Measurements from ENCODE around the gene GRB10. TPM values are rescaled to one million over a fixed set of nuclear protein-coding genes. Genes with fewer than 3 reads are reported as not detected.

GRB10 gene
- total RNA-seq, 2 experiments from 2014 or later, result 6.3 to 6.6 TPM

DNA sequence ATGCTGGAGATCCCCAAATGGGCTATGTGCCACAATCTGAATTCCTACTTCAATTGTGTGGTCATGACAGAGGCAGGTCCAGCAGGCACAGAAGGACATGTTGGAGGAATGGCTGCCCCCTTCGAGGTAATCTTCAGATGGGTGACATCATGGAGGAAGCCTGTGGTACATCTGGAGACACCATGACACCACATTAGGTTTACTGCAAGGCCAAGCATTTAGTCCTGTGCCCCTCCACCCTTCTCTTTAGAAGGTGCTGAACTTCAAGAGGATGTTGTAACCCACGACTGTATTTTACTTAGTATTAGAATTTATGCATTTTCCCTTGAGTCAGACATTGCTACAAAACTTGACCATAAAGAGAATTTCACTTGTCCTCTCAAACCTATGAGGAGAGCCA, 142.4 kb downstream of the GRB10 start:
- Mint-ChIP-seq H3K4me1 (ENCODE audit: low read depth) (peaks cover 19% of the 10 kb centered on the region), H3K36me3 (ENCODE audit: low read depth) (peaks cover 9% of the 10 kb centered on the region), H3K9me3 (ENCODE audit: insufficient read depth) (peaks cover 3% of the 10 kb centered on the region), H3K4me3 (no peak overlapping the region), H3K27ac (peak overlapping the region; percentile 35), H3K27me3 (ENCODE audit: low read depth) (peaks cover 20% of the 10 kb centered on the region)
- POLR2A ChIA-PET, result no interaction called here
- CTCF ChIA-PET, result interaction anchor here (0.9 to 1.9 kb wide), 7 partner anchors 10 to 548 kb away, joined by 3 to 8 read pairs (median 3); partner anchors contain the start of gene ZPBP
- ATAC-seq (peak; percentile 30), DNase-seq (peak; percentile 31)

DNA sequence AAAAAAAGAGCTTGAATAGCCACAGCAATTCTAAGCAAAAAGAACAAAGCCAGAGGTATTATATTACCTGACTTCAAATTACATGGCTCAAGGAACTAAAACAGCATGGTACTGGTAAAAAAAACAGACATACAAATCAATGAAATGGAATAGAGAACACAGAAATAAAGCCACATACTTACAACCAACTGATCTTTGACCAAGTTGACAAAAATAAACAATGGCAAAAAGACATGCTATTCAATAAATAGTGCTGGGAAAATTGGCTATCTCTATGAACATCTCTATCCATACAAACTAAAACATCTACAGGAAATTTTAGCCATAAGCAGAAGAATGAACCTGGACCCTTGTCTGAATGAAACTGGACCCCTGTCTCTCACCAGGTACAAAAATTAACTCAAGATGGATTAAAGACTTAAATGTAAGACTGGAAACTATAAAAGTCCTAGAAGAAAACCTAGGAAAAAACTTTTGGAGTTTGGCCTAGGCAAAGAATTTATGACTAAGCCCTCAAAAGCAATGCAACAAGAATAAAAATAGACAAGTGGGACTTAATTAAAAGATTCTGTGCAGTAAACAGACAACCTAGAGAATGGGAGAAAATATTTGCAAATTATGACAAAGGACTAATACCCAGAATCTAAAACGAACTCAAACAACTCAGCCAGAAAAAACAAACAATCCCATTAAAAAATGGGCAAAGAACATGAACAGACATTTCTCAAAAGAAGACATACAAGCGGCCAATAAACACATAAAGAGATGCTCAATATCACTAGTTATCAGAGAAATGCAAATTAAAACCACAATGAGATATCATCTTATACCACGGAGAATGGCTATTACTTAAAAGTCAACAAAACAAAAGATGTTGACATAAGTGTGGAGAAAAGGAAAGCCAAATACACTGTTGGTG, 144.7 kb downstream of the GRB10 start:
- ChIA-PET CTCF (no interaction called here), POLR2A (no interaction called here)
- Mint-ChIP-seq H3K36me3 (ENCODE audit: low read depth) (peaks cover 9% of the 10 kb centered on the region), H3K27me3 (ENCODE audit: low read depth) (peaks cover 33% of the 10 kb centered on the region), H3K4me3 (no peak overlapping the region), H3K4me1 (ENCODE audit: low read depth) (peaks cover 23% of the 10 kb centered on the region), H3K9me3 (ENCODE audit: insufficient read depth) (peaks cover 5% of the 10 kb centered on the region), H3K27ac (no peak overlapping the region)
- DNase-seq (no peak), ATAC-seq (no peak)

DNA sequence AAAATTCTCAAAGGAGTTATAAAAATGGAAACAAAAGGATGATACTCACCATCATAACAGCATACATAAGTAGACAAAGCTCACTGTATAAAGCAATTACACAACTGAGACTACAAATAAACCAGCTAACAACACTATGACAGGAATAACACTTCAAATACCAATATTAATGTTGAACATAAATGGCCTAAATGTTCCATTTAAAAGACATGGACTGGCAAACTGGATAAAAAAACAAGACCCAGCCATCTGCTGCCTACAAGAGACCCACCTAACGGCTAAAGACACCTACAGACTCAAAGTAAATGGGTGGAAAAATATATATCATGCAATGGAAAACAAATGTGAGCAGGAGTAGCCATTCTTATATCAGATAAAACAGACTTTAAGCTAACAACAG, 148.3 kb downstream of the GRB10 start:
- H3K36me3 Mint-ChIP-seq (ENCODE audit: low read depth), result peaks cover 9% of the 10 kb centered on the region
- POLR2A ChIA-PET, result no interaction called here
- ATAC-seq (no peak), DNase-seq (no peak)
- CTCF ChIA-PET, result interaction anchor here (1.1 to 10.6 kb wide), 15 partner anchors 11 to 542 kb away, joined by 3 to 84 read pairs (median 9); no protein-coding TSS in a partner anchor
- no peak overlapping the region for H3K27ac Mint-ChIP-seq
- no peak overlapping the region for H3K4me3 Mint-ChIP-seq
- peaks cover 33% of the 10 kb centered on the region for H3K27me3 Mint-ChIP-seq (ENCODE audit: low read depth)
- peaks cover 6% of the 10 kb centered on the region for H3K4me1 Mint-ChIP-seq (ENCODE audit: low read depth)
- H3K9me3 Mint-ChIP-seq (ENCODE audit: insufficient read depth), result peaks cover 5% of the 10 kb centered on the region

DNA sequence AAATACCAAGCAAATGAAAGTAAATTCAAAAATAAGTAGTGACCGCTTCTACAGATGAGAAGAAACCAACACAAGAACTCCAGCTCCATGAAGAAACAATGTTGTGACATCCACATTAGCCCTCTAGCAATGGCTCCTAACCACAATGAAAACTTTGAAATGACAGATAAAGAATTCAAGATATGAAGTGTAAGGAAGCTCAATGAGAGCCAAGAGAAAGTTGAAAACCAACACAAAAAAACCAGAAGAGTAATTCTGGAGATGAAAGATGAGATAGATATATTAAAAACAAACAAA, 149.3 kb downstream of the GRB10 start:
- DNase-seq, result no peak
- CTCF ChIA-PET, result interaction anchor here (0.6 to 10.6 kb wide), 35 partner anchors 9 to 541 kb away, joined by 3 to 84 read pairs (median 4); no protein-coding TSS in a partner anchor
- Mint-ChIP-seq H3K4me3 (no peak overlapping the region), H3K4me1 (ENCODE audit: low read depth) (peaks cover 6% of the 10 kb centered on the region), H3K9me3 (ENCODE audit: insufficient read depth) (peaks cover 5% of the 10 kb centered on the region), H3K27ac (no peak overlapping the region), H3K27me3 (ENCODE audit: low read depth) (peaks cover 34% of the 10 kb centered on the region), H3K36me3 (ENCODE audit: low read depth) (peaks cover 9% of the 10 kb centered on the region)
- no peak for ATAC-seq
- POLR2A ChIA-PET, result no interaction called here

DNA sequence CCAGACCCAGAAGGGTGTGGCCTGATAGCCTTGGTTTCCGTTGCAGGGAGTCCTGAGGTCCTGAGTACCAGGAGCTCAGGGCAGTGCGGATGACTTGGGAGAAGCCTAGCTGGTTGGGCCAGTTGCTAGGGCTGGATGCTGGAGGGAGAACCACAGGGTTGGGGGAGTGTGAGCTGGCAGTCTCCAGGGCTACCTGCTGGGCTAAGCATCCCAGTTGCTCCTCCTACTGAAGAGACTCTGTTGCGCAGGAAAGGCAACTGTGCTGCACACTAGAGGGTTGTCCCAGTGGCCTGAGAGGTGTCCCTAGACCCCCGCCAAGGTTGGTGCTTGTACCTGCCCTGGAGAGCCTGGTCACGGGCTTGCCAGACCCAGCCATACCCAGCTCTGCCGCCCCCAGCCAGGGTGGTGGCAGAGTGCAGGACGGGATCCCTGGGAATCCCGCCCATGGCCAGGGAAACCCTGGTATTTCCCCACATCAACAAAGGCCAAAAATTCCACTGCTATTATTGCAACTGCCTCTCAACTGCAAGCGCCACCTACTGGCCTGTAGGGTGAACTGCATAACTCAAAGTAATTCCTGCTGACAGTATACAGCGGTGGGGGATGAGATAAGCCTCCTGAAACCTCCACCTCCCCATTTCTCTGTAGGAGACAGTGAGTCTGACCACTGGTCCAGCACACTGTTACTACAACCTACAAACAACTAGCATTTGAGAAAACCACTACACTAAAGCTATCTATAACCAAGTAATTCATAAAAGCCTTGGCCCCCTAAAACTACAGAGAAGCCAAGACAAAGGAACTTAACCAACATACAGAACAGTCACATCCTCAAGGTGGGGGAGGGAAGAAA, 149.9 kb downstream of the GRB10 start:
- H3K27ac Mint-ChIP-seq, result no peak overlapping the region
- ATAC-seq (peak; percentile 84), DNase-seq (peak; percentile 71)
- peaks cover 5% of the 10 kb centered on the region for H3K9me3 Mint-ChIP-seq (ENCODE audit: insufficient read depth)
- peaks cover 6% of the 10 kb centered on the region for H3K4me1 Mint-ChIP-seq (ENCODE audit: low read depth)
- H3K4me3 Mint-ChIP-seq, result no peak overlapping the region
- H3K36me3 Mint-ChIP-seq (ENCODE audit: low read depth), result peaks cover 9% of the 10 kb centered on the region
- CTCF ChIA-PET, result interaction anchor here (0.6 to 10.6 kb wide), 37 partner anchors 9 to 540 kb away, joined by 3 to 84 read pairs (median 4); no protein-coding TSS in a partner anchor
- H3K27me3 Mint-ChIP-seq (ENCODE audit: low read depth), result peaks cover 33% of the 10 kb centered on the region
- POLR2A ChIA-PET, result no interaction called here

DNA sequence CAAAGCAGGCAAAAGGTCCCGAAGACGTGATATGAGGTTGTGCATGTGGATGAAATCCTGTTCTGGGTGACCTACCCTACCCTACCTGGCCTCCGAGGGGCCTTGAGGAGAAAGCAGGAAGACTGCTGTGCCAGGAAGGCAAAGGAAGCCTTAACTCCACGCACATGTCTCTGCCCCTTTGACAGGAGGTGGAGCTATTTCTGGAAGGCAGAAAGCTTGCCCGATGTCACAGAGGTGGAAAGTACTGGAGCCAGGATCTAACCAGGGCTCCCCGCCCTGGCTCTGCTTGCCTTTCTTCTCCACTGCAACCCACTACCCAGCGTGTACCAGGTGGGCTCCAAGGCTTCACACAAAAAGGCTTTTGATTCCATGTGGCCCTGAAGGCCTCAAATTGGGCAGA, 151.1 kb downstream of the GRB10 start:
- ChIA-PET CTCF (interaction anchor here (1.7 to 10.6 kb wide), 4 partner anchors 14 to 164 kb away, joined by 5 to 84 read pairs (median 54); no protein-coding TSS in a partner anchor), POLR2A (interaction anchor here (0.8 kb wide), 1 partner anchor 164 kb away, joined by 3 read pairs; no protein-coding TSS in a partner anchor)
- Mint-ChIP-seq H3K36me3 (ENCODE audit: low read depth) (peaks cover 6% of the 10 kb centered on the region), H3K4me3 (no peak overlapping the region), H3K9me3 (ENCODE audit: insufficient read depth) (peaks cover 5% of the 10 kb centered on the region), H3K27ac (no peak overlapping the region), H3K27me3 (ENCODE audit: low read depth) (peaks cover 30% of the 10 kb centered on the region), H3K4me1 (ENCODE audit: low read depth) (peaks cover 6% of the 10 kb centered on the region)
- ATAC-seq (no peak), DNase-seq (peak; percentile 17)

DNA sequence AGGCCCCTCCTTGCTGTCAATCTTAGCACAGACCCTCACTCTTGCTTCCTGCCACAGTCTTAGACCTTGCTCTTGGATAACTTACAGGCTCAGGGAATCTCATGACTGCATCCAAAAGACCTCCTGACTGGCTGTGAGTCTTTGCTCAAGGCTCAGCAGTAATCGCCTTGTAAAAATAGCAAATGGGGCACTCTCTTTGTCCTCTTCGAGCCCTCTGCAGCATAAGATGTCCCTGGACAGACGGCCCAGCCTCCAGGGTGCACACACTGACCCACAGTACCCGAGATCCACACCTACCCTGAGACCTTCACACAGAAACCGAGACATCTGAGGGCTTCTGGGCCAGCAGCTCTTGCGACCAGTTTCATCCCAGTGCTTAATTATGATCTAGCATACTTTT, 151.6 kb downstream of the GRB10 start:
- no peak overlapping the region for H3K4me3 Mint-ChIP-seq
- DNase-seq (peak; percentile 17), ATAC-seq (no peak)
- peaks cover 27% of the 10 kb centered on the region for H3K27me3 Mint-ChIP-seq (ENCODE audit: low read depth)
- peaks cover 6% of the 10 kb centered on the region for H3K4me1 Mint-ChIP-seq (ENCODE audit: low read depth)
- ChIA-PET POLR2A (interaction anchor here (0.8 kb wide), 1 partner anchor 163 kb away, joined by 3 read pairs; no protein-coding TSS in a partner anchor), CTCF (interaction anchor here (1.0 to 10.6 kb wide), 6 partner anchors 9 to 539 kb away, joined by 4 to 84 read pairs (median 21); no protein-coding TSS in a partner anchor)
- peaks cover 3% of the 10 kb centered on the region for H3K36me3 Mint-ChIP-seq (ENCODE audit: low read depth)
- peaks cover 5% of the 10 kb centered on the region for H3K9me3 Mint-ChIP-seq (ENCODE audit: insufficient read depth)
- no peak overlapping the region for H3K27ac Mint-ChIP-seq

DNA sequence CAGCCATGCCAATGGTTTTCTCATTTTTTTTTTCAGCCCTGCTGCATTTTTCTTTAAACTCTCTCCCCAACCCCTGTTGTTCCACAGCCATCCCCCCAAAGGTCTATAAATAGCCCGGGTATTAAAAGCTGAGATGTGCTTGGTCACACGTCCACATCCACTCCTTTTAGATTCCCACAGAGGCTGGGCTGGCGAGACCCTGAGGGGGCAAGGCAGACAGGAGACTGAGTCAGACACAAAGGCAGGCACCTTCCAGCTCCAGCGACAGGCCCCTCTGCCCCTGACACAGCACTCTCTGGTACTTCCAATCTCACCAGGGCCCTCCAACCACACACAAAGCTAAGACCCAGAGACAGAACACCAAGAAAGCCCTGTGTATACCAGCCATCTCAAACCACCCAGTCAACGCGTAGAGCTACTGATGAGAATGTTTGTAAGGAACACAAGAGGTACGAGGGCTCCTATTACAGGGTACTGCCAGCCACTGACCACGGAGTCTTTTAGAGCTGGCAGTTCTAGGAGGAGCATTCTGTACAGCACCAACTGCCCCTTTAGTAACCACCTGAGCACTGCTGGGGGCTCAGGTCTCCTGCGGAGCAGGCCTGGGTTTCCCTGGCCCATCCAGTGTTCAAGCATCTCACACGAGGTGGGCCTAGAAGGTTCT, 153.3 kb downstream of the GRB10 start:
- Mint-ChIP-seq H3K27me3 (ENCODE audit: low read depth) (peaks cover 23% of the 10 kb centered on the region), H3K27ac (no peak overlapping the region), H3K36me3 (ENCODE audit: low read depth) (no peaks in the 10 kb centered on the region), H3K9me3 (ENCODE audit: insufficient read depth) (no peaks in the 10 kb centered on the region), H3K4me3 (no peak overlapping the region), H3K4me1 (ENCODE audit: low read depth) (peaks cover 6% of the 10 kb centered on the region)
- ChIA-PET POLR2A (no interaction called here), CTCF (interaction anchor here (0.8 to 10.6 kb wide), 4 partner anchors 11 to 537 kb away, joined by 3 to 84 read pairs (median 38); partner anchors contain the start of gene ZPBP)
- ATAC-seq (no peak), DNase-seq (peak; percentile 7)

DNA sequence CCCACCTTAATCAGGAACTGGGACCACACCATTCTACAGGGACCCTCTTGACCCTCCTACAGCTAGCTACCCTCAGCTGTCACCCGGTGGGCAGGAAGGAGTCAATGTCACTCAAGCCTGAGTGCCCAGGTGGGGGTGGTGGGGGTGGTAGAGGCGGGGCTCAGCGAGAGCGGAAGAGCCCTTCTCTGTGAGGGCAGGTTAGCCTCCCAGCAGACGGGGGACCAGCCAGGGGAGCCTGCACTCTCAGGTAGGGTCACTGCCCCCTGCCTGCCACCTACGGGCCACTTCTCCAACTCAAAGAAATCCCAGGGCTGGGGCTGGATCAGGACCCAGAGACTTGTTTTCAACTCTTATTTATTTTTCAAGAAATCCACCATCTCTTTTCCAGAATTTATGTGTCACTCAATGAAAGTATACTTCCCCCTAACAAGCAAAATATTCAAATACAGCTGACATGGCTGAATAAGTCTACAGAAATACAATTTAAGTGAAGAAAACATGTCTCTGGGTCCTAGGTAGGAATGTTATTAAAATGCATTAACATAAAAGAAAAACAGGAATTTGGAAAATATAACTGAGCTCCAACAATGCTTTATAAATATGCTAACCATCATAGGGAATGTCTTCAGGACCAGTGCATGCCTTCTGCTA, 154.1 kb downstream of the GRB10 start:
- no peaks in the 10 kb centered on the region for H3K9me3 Mint-ChIP-seq (ENCODE audit: insufficient read depth)
- H3K36me3 Mint-ChIP-seq (ENCODE audit: low read depth), result no peaks in the 10 kb centered on the region
- ATAC-seq, result no peak
- no peak overlapping the region for H3K4me3 Mint-ChIP-seq
- ChIA-PET CTCF (interaction anchor here (0.8 to 10.6 kb wide), 4 partner anchors 11 to 536 kb away, joined by 3 to 84 read pairs (median 37); partner anchors contain the start of gene ZPBP), POLR2A (no interaction called here)
- peaks cover 6% of the 10 kb centered on the region for H3K4me1 Mint-ChIP-seq (ENCODE audit: low read depth)
- H3K27me3 Mint-ChIP-seq (ENCODE audit: low read depth), result peaks cover 20% of the 10 kb centered on the region
- no peak for DNase-seq
- H3K27ac Mint-ChIP-seq, result no peak overlapping the region

DNA sequence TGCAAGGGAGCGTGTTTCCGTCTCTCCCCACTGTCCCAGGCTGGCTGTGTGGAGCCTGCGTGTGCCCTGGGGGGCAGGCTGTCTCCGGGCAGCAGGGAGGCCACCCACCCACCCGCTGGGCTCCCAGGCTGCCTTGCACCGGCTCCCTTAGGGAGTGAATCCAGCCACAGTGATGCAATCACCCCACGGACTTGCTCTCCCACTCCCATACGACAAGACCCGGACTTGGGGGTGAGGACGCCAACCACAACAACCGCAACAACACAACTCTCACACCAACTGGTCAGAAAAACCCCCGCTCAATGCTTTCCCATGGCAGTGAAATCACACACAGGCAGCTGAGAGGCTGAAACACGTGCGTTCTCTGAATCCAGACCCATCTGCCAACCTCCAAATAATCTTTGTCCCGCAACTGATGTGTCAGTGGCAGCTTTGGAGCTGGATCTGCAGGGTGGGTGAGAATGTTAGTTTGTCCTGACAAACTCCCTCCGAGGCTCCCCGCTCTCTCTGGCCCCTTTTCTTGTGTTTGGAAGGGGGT, 154.8 kb downstream of the GRB10 start:
- H3K27ac Mint-ChIP-seq, result no peak overlapping the region
- ChIA-PET CTCF (interaction anchor here (1.1 to 10.6 kb wide), 2 partner anchors 11 to 27 kb away, joined by 3 to 84 read pairs; no protein-coding TSS in a partner anchor), POLR2A (no interaction called here)
- H3K27me3 Mint-ChIP-seq (ENCODE audit: low read depth), result peaks cover 17% of the 10 kb centered on the region
- H3K4me1 Mint-ChIP-seq (ENCODE audit: low read depth), result peaks cover under 1% of the 10 kb centered on the region
- H3K36me3 Mint-ChIP-seq (ENCODE audit: low read depth), result no peaks in the 10 kb centered on the region
- H3K9me3 Mint-ChIP-seq (ENCODE audit: insufficient read depth), result no peaks in the 10 kb centered on the region
- DNase-seq (peak; percentile 17), ATAC-seq (no peak)
- H3K4me3 Mint-ChIP-seq, result no peak overlapping the region
